IMR-90 (cell line): Measurements from ENCODE around the gene ADAMTS18. TPM values are rescaled to one million over a fixed set of nuclear protein-coding genes. Genes with fewer than 3 reads are reported as not detected.

ENCODE experiments used
- ATAC-seq: fragments of 200-7000 bp; cut with Tn5 transposase; 2 replicates; pipeline ENCODE4 v1.9.1; 2020; ENCODE audit warnings: low read depth, mild to moderate bottlenecking, moderate library complexity
- BruUV-seq: library from RNA; stranded (reverse); fragments of 400-500 nt; replicated peaks from 2 replicates; lab custom pipeline; 2021; lab: Mats Ljungman, UMichigan
- CTCF ChIA-PET: fragments of 300-600 bp; formaldehyde crosslinking; extraction: SDS; loops from one replicate; lab custom pipeline; 2021; ENCODE audit warnings: antibody characterized with exemption; lab: Yijun Ruan, JAX
- POLR2A ChIA-PET: fragments of 300-600 bp; sonication (Branson Sonifier 250); formaldehyde crosslinking; loops from one replicate; lab custom pipeline; 2022; ENCODE audit warnings: antibody characterized with exemption; ENCODE audit not compliant: unreplicated experiment; lab: Charles Lee
- DNase-seq: peaks from one replicate; pipeline ENCODE4 v3.0.0; 2013
- H2AFZ ChIP-seq: replicated peaks from 2 replicates; pipeline ENCODE3; 2013; ENCODE audit warnings: low read length, mild to moderate bottlenecking; ENCODE audit not compliant: poor library complexity
- H2AK5ac ChIP-seq: 2 replicates; pipeline ENCODE4 v1.6.1; 2013; ENCODE audit warnings: low read depth, low read length, inconsistent platforms
- H2AK9ac ChIP-seq: replicated peaks from 2 replicates; pipeline ENCODE3; 2013; ENCODE audit warnings: mild to moderate bottlenecking, low read depth, low read length, moderate library complexity; ENCODE audit not compliant: poor library complexity
- H2BK120ac ChIP-seq: 2 replicates; pipeline ENCODE4 v1.6.1; 2013; ENCODE audit warnings: low read depth, low read length, inconsistent platforms
- H2BK15ac ChIP-seq: 3 replicates; pipeline ENCODE4 v1.6.1; 2013; ENCODE audit warnings: low read depth, low read length, inconsistent platforms
- H2BK20ac ChIP-seq: 2 replicates; pipeline ENCODE4 v1.6.1; 2013; ENCODE audit warnings: low read depth, mild to moderate bottlenecking, inconsistent platforms, low read length, moderate library complexity
- H2BK5ac ChIP-seq: 2 replicates; pipeline ENCODE4 v1.6.1; 2013; ENCODE audit warnings: mild to moderate bottlenecking, low read depth, low read length, inconsistent platforms; ENCODE audit not compliant: poor library complexity, severe bottlenecking
- H3K14ac ChIP-seq: replicated peaks from 2 replicates; pipeline ENCODE4 v1.6.1; 2013; ENCODE audit warnings: low read depth, low read length, inconsistent platforms
- H3K18ac ChIP-seq: 2 replicates; pipeline ENCODE4 v1.6.1; 2013; ENCODE audit warnings: low read depth, low read length, control low read depth
- H3K23ac ChIP-seq: 2 replicates; pipeline ENCODE4 v1.6.1; 2013; ENCODE audit warnings: low read depth, low read length, inconsistent platforms
- H3K27ac ChIP-seq: 2 replicates; pipeline ENCODE4 v1.5.1; 2013; ENCODE audit warnings: mild to moderate bottlenecking, control low read depth, low read length; ENCODE audit not compliant: insufficient read depth
- H3K27me3 ChIP-seq: 2 replicates; pipeline ENCODE4 v1.6.1; 2013; ENCODE audit warnings: low read length; ENCODE audit not compliant: control insufficient read depth, insufficient read depth
- H3K36me3 ChIP-seq: 2 replicates; pipeline ENCODE4 v1.6.1; 2013; ENCODE audit warnings: low read length, mixed read lengths; ENCODE audit not compliant: control insufficient read depth, insufficient read depth
- H3K4ac ChIP-seq: 2 replicates; pipeline ENCODE4 v1.6.1; 2013; ENCODE audit warnings: low read depth, low read length, inconsistent platforms
- H3K4me1 ChIP-seq: 2 replicates; pipeline ENCODE4 v1.6.1; 2013; ENCODE audit warnings: low read length, mixed read lengths; ENCODE audit not compliant: control insufficient read depth, insufficient read depth
- H3K4me2 ChIP-seq: 2 replicates; pipeline ENCODE4 v1.6.1; 2013; ENCODE audit warnings: low read depth, mild to moderate bottlenecking, control low read depth, low read length, moderate library complexity
- H3K4me3 ChIP-seq: 2 replicates; pipeline ENCODE4 v1.5.1; 2013; ENCODE audit warnings: low read depth, mild to moderate bottlenecking, control low read depth, low read length, moderate library complexity; ENCODE audit not compliant: insufficient read depth
- H3K56ac ChIP-seq: 2 replicates; pipeline ENCODE4 v1.6.1; 2013; ENCODE audit warnings: low read length, inconsistent platforms; ENCODE audit not compliant: insufficient read depth; ENCODE audit errors: extremely low read depth
- H3K79me1 ChIP-seq, 2 experiments: 2 replicates each; pipeline ENCODE4 v1.6.1; 2013; ENCODE audit warnings: low read length in 2 of 2, inconsistent platforms in 1 of 2, low read depth in 1 of 2
- H3K9ac ChIP-seq: 2 replicates; pipeline ENCODE4 v1.6.1; 2013; ENCODE audit warnings: low read depth, low read length, control low read depth
- H3K9me1 ChIP-seq: 2 replicates; pipeline ENCODE4 v1.6.1; 2013; ENCODE audit warnings: low read length, inconsistent platforms; ENCODE audit not compliant: insufficient read depth
- H3K9me3 ChIP-seq: 2 replicates; pipeline ENCODE4 v1.6.1; 2013; ENCODE audit warnings: low read length; ENCODE audit not compliant: control insufficient read depth, insufficient read depth
- H4K20me1 ChIP-seq: 2 replicates; pipeline ENCODE4 v1.6.1; 2013; ENCODE audit warnings: low read length, inconsistent platforms; ENCODE audit not compliant: insufficient read depth
- H4K5ac ChIP-seq: 2 replicates; pipeline ENCODE4 v1.6.1; 2013; ENCODE audit warnings: mild to moderate bottlenecking, low read depth, low read length, control low read depth
- H4K8ac ChIP-seq, 2 experiments: 2 replicates each; pipeline ENCODE4 v1.6.1; 2013; ENCODE audit warnings: low read depth in 2 of 2, low read length in 2 of 2, control low read depth in 1 of 2, inconsistent platforms in 1 of 2
- H4K91ac ChIP-seq: 2 replicates; pipeline ENCODE4 v1.6.1; 2013; ENCODE audit warnings: low read depth, low read length, inconsistent platforms; ENCODE audit not compliant: insufficient read depth
- MAFK ChIP-seq: IDR thresholded peaks from 2 replicates; pipeline ENCODE4 v1.6.1; 2012; ENCODE audit warnings: low read depth, low read length, improper control_type of control experiment
- NFE2L2 ChIP-seq: fragments of 150-350 bp; IDR thresholded peaks from 2 replicates; pipeline ENCODE4 v1.6.1; 2016; ENCODE audit warnings: low read depth, mild to moderate bottlenecking, low read length
- WGBS, 2 experiments: methylation state at CpG; one replicate each; pipeline versions ENCODE4 v1.1.5 to v1.1.7; 2013; ENCODE audit warnings: missing lambda C conversion rate in 2 of 2; ENCODE audit not compliant: insufficient read length in 1 of 2; ENCODE audit errors: extremely low coverage in 2 of 2; 5-methylcytosine and 5-hydroxymethylcytosine counted together
- dilution Hi-C: fragments of 300-500 bp; cut with HindIII; formaldehyde crosslinking; loops from one replicate; pipeline ENCODE4 v1.14.3; 2018; ENCODE audit warnings: low sequenced_read_pairs; ENCODE audit not compliant: unreplicated experiment
- in situ Hi-C: fragments of 300-500 bp; cut with MboI; formaldehyde crosslinking; loops from 3 replicates; pipeline ENCODE4 v1.14.3; 2019; ENCODE audit warnings: low sequenced_read_pairs, inconsistent platforms, mixed read lengths
- intact Hi-C: fragments of 100-400 bp; cut with micrococcal nuclease; formaldehyde crosslinking; loops from 2 replicates; pipeline ENCODE4 v1.10.0; 2022
- polyA plus RNA-seq, 3 experiments: library from polyadenylated mRNA; depleted of rRNA; stranded (reverse); fragments of >200 nt; gene quantifications; 2 replicates each; pipeline ENCODE4 v1.2.3, GENCODE V29; 2012; ENCODE audit warnings: low replicate concordance in 1 of 3
- total RNA-seq: library from RNA; depleted of rRNA; stranded (reverse); fragments of >200 nt; gene quantifications from 2 replicates; pipeline ENCODE4 v1.2.3, GENCODE V29; 2012

Gene ADAMTS18
- total and polyA plus RNA-seq, 2 of the 4 experiments (the other 2 are of a cell fraction), result not detected

GRCh38 chr16:77442078-77442477, 7.2 kb upstream of the ADAMTS18 start:
- H3K4me1 ChIP-seq, result no peaks in the 10 kb centered on the region
- no peak overlapping the region for H3K23ac ChIP-seq
- H3K56ac ChIP-seq, result no peak overlapping the region
- no peak overlapping the region for H4K91ac ChIP-seq
- ATAC-seq (no peak), DNase-seq (no peak)
- BruUV-seq, result no TSS peak
- H3K14ac ChIP-seq, result no peak overlapping the region
- dilution Hi-C loops, result no loop called here
- H3K4me3 ChIP-seq, result no peak overlapping the region
- H3K4me2 ChIP-seq, result no peak overlapping the region
- no peaks in the 10 kb centered on the region for H3K9me3 ChIP-seq
- intact Hi-C loops, result no loop called here
- no peak overlapping the region for H3K9ac ChIP-seq
- H2AK9ac ChIP-seq, result no peak overlapping the region
- H3K27ac ChIP-seq, result no peak overlapping the region
- H4K5ac ChIP-seq, result no peak overlapping the region
- no peak overlapping the region for H2BK20ac ChIP-seq
- no peaks in the 10 kb centered on the region for H3K9me1 ChIP-seq
- TF ChIP-seq MAFK, result peak; percentile 35; the same call in 1 of the 2 replicates
- TF ChIP-seq NFE2L2, result no peak
- WGBS, 2 experiments, result no CpG with 5 or more reads among the region's 2 CpGs
- H3K27me3 ChIP-seq, result no peaks in the 10 kb centered on the region; the same call in 1 of the 2 replicates
- H3K18ac ChIP-seq, result no peak overlapping the region
- no peaks in the 10 kb centered on the region for H3K79me1 ChIP-seq
- no peak overlapping the region for H2BK5ac ChIP-seq
- in situ Hi-C loops, result no loop called here
- H2BK120ac ChIP-seq, result no peak overlapping the region
- H3K4ac ChIP-seq, result no peak overlapping the region
- no peaks in the 10 kb centered on the region for H4K20me1 ChIP-seq
- POLR2A ChIA-PET, result no interaction called here
- no peak overlapping the region for H2AK5ac ChIP-seq
- H3K36me3 ChIP-seq, result no peaks in the 10 kb centered on the region
- no peak overlapping the region for H2AFZ ChIP-seq
- H4K8ac ChIP-seq, result no peak overlapping the region
- H2BK15ac ChIP-seq, result no peak overlapping the region
- CTCF ChIA-PET, result no interaction called here
